H1 (cell line): ENCODE data around the gene DERL2.

Experiments used
- CBX8 ChIP-seq: fragments of 300-800, 300-1000 bp; sonication (generic); IDR thresholded peaks from 2 replicates; pipeline ENCODE4 v1.7.1; 2016; ENCODE audit warnings: low read depth, low read length, borderline replicate concordance
- CHD1 ChIP-seq: IDR thresholded peaks from 2 replicates; pipeline ENCODE4 v1.6.1; 2012; ENCODE audit warnings: low read depth, low read length, improper control_type of control experiment
- CTCF ChIP-seq, 3 experiments: IDR thresholded peaks; 1 replicate in 2 of 3; 2 replicates in 1 of 3; pipeline versions ENCODE4 v1.5.1 to v1.6.1; 2011; ENCODE audit warnings: low read length in 3 of 3, mild to moderate bottlenecking in 3 of 3, inconsistent platforms in 2 of 3, low read depth in 1 of 3, moderate library complexity in 1 of 3; ENCODE audit not compliant: insufficient read depth in 1 of 3; ENCODE audit errors: control extremely low read depth in 1 of 3
- EZH2 ChIP-seq: fragments of 200-600 bp; sonication (generic); IDR thresholded peaks from 2 replicates; pipeline ENCODE4 v1.7.1; 2012; ENCODE audit warnings: low read depth, mild to moderate bottlenecking, moderate library complexity, low read length, inconsistent platforms; ENCODE audit not compliant: severe bottlenecking
- GABPA ChIP-seq: IDR thresholded peaks from 2 replicates; pipeline ENCODE4 v1.6.1; 2011; ENCODE audit warnings: mild to moderate bottlenecking, low read length, moderate library complexity, borderline replicate concordance; ENCODE audit not compliant: insufficient read depth
- JUN ChIP-seq: IDR thresholded peaks from 2 replicates; pipeline ENCODE4 v1.6.1; 2011; ENCODE audit warnings: low read depth, mild to moderate bottlenecking, improper control_type of control experiment, low read length
- POLR2A ChIP-seq, 2 experiments: IDR thresholded peaks; 1 replicate in 1 of 2; 2 replicates in 1 of 2; pipeline ENCODE4 v1.6.1; 2011; ENCODE audit warnings: low read depth in 2 of 2, low read length in 2 of 2, mild to moderate bottlenecking in 2 of 2; ENCODE audit errors: control extremely low read depth in 1 of 2
- RXRA ChIP-seq: IDR thresholded peaks from 2 replicates; pipeline ENCODE4 v1.6.1; 2011; ENCODE audit warnings: low read depth, mild to moderate bottlenecking, low read length, moderate library complexity; ENCODE audit not compliant: insufficient read depth
- SIN3A ChIP-seq, 2 experiments: IDR thresholded peaks in 1 of 2; conservative IDR thresholded peaks in 1 of 2; 2 replicates each; pipeline ENCODE4 v1.6.1; 2011 to 2012; ENCODE audit warnings: low read length in 2 of 2, improper control_type of control experiment in 1 of 2, low read depth in 1 of 2, mild to moderate bottlenecking in 1 of 2
- SP4 ChIP-seq: IDR thresholded peaks from 2 replicates; pipeline ENCODE4 v1.6.1; 2012; ENCODE audit warnings: low read length, inconsistent platforms
- TBP ChIP-seq: IDR thresholded peaks from 2 replicates; pipeline ENCODE4 v1.6.1; 2011; ENCODE audit warnings: low read depth, low read length, improper control_type of control experiment
- ZNF274 ChIP-seq: IDR thresholded peaks from 2 replicates; pipeline ENCODE4 v1.7.0; 2012; ENCODE audit warnings: low read length, borderline replicate concordance; ENCODE audit errors: extremely low read depth
- TF ChIP-seq, protein P1 (sequence below): IDR thresholded peaks from 2 replicates; pipeline ENCODE4 v1.6.1; 2011; ENCODE audit warnings: low read length, improper control_type of control experiment
- TF ChIP-seq, protein P2 (sequence below): IDR thresholded peaks from 2 replicates; pipeline ENCODE4 v1.6.1; 2012; ENCODE audit warnings: inconsistent platforms

DNA sequence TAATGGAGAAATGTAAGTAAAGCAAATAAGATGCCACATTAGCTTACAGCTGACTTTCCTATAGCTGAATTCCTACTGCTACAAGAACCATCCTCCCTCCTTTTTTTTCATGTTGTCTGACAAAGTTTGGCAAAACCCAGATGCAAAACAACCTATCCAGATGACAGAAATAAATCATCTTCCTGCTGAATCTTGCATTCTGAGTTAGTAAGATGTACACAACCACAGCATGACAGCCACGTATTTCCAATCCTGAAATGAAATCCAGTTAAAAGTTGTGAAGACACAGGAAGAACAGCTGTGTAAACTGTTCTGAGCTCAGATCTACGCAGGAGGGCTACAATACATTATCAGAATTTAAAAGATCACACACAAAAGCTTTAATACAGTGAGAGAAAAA is 12.1 kb downstream of the DERL2 start:
- TF ChIP-seq EZH2 (no peak), CBX8 (no peak), CHD1 (no peak), JUN (no peak), CTCF (IDR thresholded peaks at IDR 0.05; ENCODE audit: control extremely low read depth in 1 of 3, insufficient read depth in 1 of 3, low read depth in 1 of 3, low read length in 3 of 3) (no peak), SIN3A (conservative IDR thresholded peaks at IDR 0.05 in 1 of 2, IDR thresholded peaks at IDR 0.05 in 1 of 2; ENCODE audit: low read depth in 1 of 2, low read length in 2 of 2) (no peak), ZNF274 (no peak), GABPA (no peak), POLR2A (IDR thresholded peaks at IDR 0.05; ENCODE audit: control extremely low read depth in 1 of 2, low read depth in 2 of 2, low read length in 2 of 2) (no peak), RXRA (no peak), TBP (no peak), SP4 (no peak)
- TF ChIP-seq, protein P1, sequence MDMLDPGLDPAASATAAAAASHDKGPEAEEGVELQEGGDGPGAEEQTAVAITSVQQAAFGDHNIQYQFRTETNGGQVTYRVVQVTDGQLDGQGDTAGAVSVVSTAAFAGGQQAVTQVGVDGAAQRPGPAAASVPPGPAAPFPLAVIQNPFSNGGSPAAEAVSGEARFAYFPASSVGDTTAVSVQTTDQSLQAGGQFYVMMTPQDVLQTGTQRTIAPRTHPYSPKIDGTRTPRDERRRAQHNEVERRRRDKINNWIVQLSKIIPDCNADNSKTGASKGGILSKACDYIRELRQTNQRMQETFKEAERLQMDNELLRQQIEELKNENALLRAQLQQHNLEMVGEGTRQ, result no peak
- TF ChIP-seq, protein P2, sequence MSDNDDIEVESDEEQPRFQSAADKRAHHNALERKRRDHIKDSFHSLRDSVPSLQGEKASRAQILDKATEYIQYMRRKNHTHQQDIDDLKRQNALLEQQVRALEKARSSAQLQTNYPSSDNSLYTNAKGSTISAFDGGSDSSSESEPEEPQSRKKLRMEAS, result no peak
